KMS-11 (cell line): ENCODE data around the gene ZBTB20.

Experiments
- H2AFZ ChIP-seq: fragments of 200-600 bp; sonication (generic); 2 replicates; pipeline ENCODE4 v1.6.1; 2016; ENCODE audit warnings: antibody characterized with exemption, mixed run types, low read depth
- H3K27ac ChIP-seq: fragments of 200-600 bp; sonication (generic); 2 replicates; pipeline ENCODE4 v1.6.1; 2016; ENCODE audit warnings: mild to moderate bottlenecking, mixed run types
- H3K27me3 ChIP-seq: fragments of 200-600 bp; sonication (generic); 2 replicates; pipeline ENCODE4 v1.6.1; 2017; ENCODE audit warnings: mild to moderate bottlenecking, low read depth, mixed run types, moderate library complexity; ENCODE audit not compliant: insufficient read depth
- H3K36me3 ChIP-seq: fragments of 200-600 bp; sonication (generic); 2 replicates; pipeline ENCODE4 v1.6.1; 2017; ENCODE audit warnings: mild to moderate bottlenecking, mixed run types; ENCODE audit not compliant: insufficient read depth
- H3K4me1 ChIP-seq: fragments of 200-600 bp; sonication (generic); 2 replicates; pipeline ENCODE4 v1.6.1; 2016; ENCODE audit warnings: mild to moderate bottlenecking, low read depth, mixed run types; ENCODE audit not compliant: poor library complexity, severe bottlenecking
- H3K4me2 ChIP-seq: fragments of 200-600 bp; sonication (generic); 2 replicates; pipeline ENCODE4 v1.7.0; 2016; ENCODE audit warnings: mild to moderate bottlenecking, mixed run types
- H3K4me3 ChIP-seq: fragments of 200-600 bp; sonication (generic); IDR thresholded peaks from 2 replicates; pipeline ENCODE4 v1.6.1; 2017; ENCODE audit warnings: low read depth, low read length, mixed read lengths; ENCODE audit not compliant: insufficient read depth
- H3K79me2 ChIP-seq: fragments of 200-600 bp; sonication (generic); 2 replicates; pipeline ENCODE4 v1.6.1; 2016; ENCODE audit warnings: low read depth, mixed run types; ENCODE audit not compliant: insufficient read depth
- H3K9ac ChIP-seq: fragments of 200-600 bp; sonication (generic); 2 replicates; pipeline ENCODE4 v1.6.1; 2016; ENCODE audit warnings: mild to moderate bottlenecking, mixed run types
- H4K20me1 ChIP-seq: fragments of 200-600 bp; sonication (generic); 2 replicates; pipeline ENCODE4 v1.6.1; 2016; ENCODE audit warnings: mild to moderate bottlenecking, mixed run types; ENCODE audit not compliant: insufficient read depth
- CTCF ChIP-seq: fragments of 200-600 bp; sonication (generic); conservative IDR thresholded peaks from 2 replicates; pipeline ENCODE4 v1.6.1; 2017; ENCODE audit warnings: low read depth, mild to moderate bottlenecking, antibody characterized with exemption, low read length, moderate library complexity, mixed read lengths

The ZBTB20 gene

DNA sequence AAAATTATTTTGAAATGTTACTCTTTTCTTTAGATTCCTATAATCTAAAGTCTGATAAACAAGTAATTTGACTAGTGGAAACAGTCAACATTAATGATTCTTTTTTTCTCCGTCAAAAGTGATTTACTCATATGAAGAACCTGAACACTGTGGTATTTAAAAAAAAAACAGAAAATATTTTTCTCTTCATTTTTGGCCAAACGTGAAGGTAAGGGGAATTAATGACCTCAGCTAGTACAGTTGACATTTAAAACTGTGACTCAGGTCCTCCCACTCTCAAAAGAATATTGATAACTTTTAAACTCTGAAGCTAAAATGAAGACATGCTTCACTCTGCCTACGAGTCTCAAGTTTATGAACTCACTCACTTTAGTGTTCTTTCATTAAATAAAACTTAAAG, 818.7 kb downstream of the ZBTB20 start:
- H2AFZ ChIP-seq, result no peak overlapping the region
- H3K36me3 ChIP-seq, result no peaks in the 10 kb centered on the region
- no peaks in the 10 kb centered on the region for H3K27me3 ChIP-seq
- TF ChIP-seq CTCF, result no peak
- H3K4me1 ChIP-seq, result peaks cover 13% of the 10 kb centered on the region
- no peaks in the 10 kb centered on the region for H4K20me1 ChIP-seq
- no peak overlapping the region for H3K9ac ChIP-seq
- no peaks in the 10 kb centered on the region for H3K79me2 ChIP-seq
- H3K4me2 ChIP-seq, result no peak overlapping the region
- H3K4me3 ChIP-seq, result no peak overlapping the region
- no peak overlapping the region for H3K27ac ChIP-seq

GRCh38 chr3:114327665-114328064, 819.4 kb downstream of the ZBTB20 start:
- no peak for TF ChIP-seq CTCF
- Histone ChIP-seq H3K79me2 (no peaks in the 10 kb centered on the region), H2AFZ (no peak overlapping the region), H3K9ac (no peak overlapping the region), H4K20me1 (no peaks in the 10 kb centered on the region), H3K27me3 (no peaks in the 10 kb centered on the region), H3K4me3 (no peak overlapping the region), H3K36me3 (no peaks in the 10 kb centered on the region), H3K4me1 (peaks cover 6% of the 10 kb centered on the region), H3K4me2 (no peak overlapping the region), H3K27ac (no peak overlapping the region)

GRCh38 chr3:114323546-114324254, 823.4 kb downstream of the ZBTB20 start:
- Histone ChIP-seq H3K4me2 (no peak overlapping the region), H3K4me1 (no peaks in the 10 kb centered on the region), H3K27me3 (no peaks in the 10 kb centered on the region), H3K79me2 (no peaks in the 10 kb centered on the region), H2AFZ (no peak overlapping the region), H3K27ac (no peak overlapping the region), H3K9ac (no peak overlapping the region), H4K20me1 (no peaks in the 10 kb centered on the region), H3K4me3 (no peak overlapping the region), H3K36me3 (no peaks in the 10 kb centered on the region)
- no peak for TF ChIP-seq CTCF

GRCh38 chr3:114320246-114320645, 826.8 kb downstream of the ZBTB20 start:
- Histone ChIP-seq H2AFZ (no peak overlapping the region), H3K27ac (no peak overlapping the region), H3K4me1 (no peaks in the 10 kb centered on the region), H3K9ac (no peak overlapping the region), H3K36me3 (no peaks in the 10 kb centered on the region), H4K20me1 (no peaks in the 10 kb centered on the region), H3K4me3 (no peak overlapping the region), H3K27me3 (no peaks in the 10 kb centered on the region), H3K4me2 (no peak overlapping the region), H3K79me2 (no peaks in the 10 kb centered on the region)
- TF ChIP-seq CTCF, result no peak
